Activated CD8-positive, alpha-beta memory T cell treated with anti-CD3 and anti-CD28 coated beads, Interleukin-2, amount 50 U/mL, for 24 hours (primary cell): ENCODE measurements around the gene RRBP1.
A peak's percentile ranks its signal among the peaks of the same experiment; 100 is the strongest.

Experiments
- DNase-seq: peaks from one replicate; pipeline ENCODE4 v3.0.0-alpha.2; 2020; ENCODE audit errors: extremely low read depth

RRBP1 gene

GRCh38 chr20:17683218-17684076, 1.4 kb upstream of the RRBP1 start:
- DNase-seq = no peak

- no peak for DNase-seq
Observed at GRCh38 chr20:17682889-17683198, 802 bp upstream of the RRBP1 start.

GRCh38 chr20:17681726-17682102, 328 bp downstream of the RRBP1 start:
- DNase-seq = no peak

GRCh38 chr20:17680836-17681725, 961 bp downstream of the RRBP1 start:
- peak; percentile 41 for DNase-seq

- DNase-seq = no peak
Observed at GRCh38 chr20:17679941-17680835, 1.9 kb downstream of the RRBP1 start.

GRCh38 chr20:17678886-17679285, 3.2 kb downstream of the RRBP1 start:
- no peak for DNase-seq

GRCh38 chr20:17678295-17678694, 3.7 kb downstream of the RRBP1 start:
- no peak for DNase-seq

- DNase-seq = no peak
Observed at GRCh38 chr20:17676942-17677341, 5.1 kb downstream of the RRBP1 start.

GRCh38 chr20:17676378-17676759, 5.7 kb downstream of the RRBP1 start:
- DNase-seq = no peak

GRCh38 chr20:17675519-17676377, 6.3 kb downstream of the RRBP1 start:
- DNase-seq = no peak

GRCh38 chr20:17674722-17675518, 7.1 kb downstream of the RRBP1 start:
- DNase-seq = no peak

GRCh38 chr20:17673084-17673483, 9.0 kb downstream of the RRBP1 start:
- DNase-seq = no peak

- DNase-seq = no peak
Observed at GRCh38 chr20:17671565-17671964, 10.5 kb downstream of the RRBP1 start.

GRCh38 chr20:17671011-17671410, 11.0 kb downstream of the RRBP1 start:
- DNase-seq = no peak

GRCh38 chr20:17669306-17669931, 12.6 kb downstream of the RRBP1 start:
- no peak for DNase-seq

GRCh38 chr20:17668432-17668831, 13.6 kb downstream of the RRBP1 start:
- no peak for DNase-seq

- no peak for DNase-seq
Observed at GRCh38 chr20:17667445-17667844, 14.6 kb downstream of the RRBP1 start.

GRCh38 chr20:17666481-17666880, 15.6 kb downstream of the RRBP1 start:
- DNase-seq = no peak

- DNase-seq = no peak
Observed at GRCh38 chr20:17665756-17666155, 16.3 kb downstream of the RRBP1 start.
